ENCODE results near the gene SGF29.

DNA sequence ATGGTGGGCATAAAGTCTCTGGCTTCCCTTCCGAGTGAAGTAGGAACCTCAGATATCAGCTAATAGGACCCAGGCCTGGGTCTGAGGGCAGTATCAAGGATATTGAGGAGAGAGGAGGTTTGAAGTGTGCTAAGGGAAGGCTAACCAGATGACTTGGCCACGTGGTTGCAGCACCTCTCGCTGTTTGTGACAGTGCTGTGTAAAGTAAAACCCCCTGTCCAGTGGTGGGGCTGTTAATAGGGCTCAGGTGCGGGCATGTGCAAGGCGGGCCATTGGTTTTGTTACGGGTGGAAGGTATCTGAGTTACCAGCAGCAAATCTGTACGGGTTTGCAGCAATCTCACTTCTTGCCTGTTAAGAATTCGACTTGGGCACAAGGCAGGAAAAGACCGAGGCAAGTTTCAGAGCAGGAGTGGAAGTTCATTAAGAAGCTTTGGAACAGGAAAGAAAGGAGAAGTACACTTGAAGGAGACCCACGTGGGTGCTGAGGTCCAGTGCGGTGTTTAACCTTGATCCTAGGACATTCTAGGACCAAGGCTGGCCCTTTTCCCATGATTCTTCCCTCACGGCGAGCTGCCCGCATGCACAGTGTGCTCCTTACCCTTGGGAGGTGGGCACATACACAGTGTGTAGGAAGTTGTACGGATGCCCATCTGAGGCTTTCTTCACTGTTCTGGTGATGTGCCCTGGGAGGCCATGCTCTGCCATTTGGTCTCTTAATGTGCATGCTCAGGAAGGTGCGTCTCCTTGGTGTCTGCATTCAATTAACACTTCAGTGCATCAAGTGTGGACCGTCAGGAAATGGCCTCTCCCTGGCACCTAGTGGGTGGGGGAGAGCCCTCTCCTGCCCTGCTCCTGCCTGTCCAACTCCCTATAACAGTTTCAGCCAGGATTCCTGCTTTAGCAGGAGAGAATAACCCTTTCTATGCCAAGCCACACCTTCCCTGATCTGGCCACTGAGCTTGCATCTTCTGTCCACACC lies 20.3 kb downstream of the SGF29 start:
- TF ChIP-seq, protein P1, sequence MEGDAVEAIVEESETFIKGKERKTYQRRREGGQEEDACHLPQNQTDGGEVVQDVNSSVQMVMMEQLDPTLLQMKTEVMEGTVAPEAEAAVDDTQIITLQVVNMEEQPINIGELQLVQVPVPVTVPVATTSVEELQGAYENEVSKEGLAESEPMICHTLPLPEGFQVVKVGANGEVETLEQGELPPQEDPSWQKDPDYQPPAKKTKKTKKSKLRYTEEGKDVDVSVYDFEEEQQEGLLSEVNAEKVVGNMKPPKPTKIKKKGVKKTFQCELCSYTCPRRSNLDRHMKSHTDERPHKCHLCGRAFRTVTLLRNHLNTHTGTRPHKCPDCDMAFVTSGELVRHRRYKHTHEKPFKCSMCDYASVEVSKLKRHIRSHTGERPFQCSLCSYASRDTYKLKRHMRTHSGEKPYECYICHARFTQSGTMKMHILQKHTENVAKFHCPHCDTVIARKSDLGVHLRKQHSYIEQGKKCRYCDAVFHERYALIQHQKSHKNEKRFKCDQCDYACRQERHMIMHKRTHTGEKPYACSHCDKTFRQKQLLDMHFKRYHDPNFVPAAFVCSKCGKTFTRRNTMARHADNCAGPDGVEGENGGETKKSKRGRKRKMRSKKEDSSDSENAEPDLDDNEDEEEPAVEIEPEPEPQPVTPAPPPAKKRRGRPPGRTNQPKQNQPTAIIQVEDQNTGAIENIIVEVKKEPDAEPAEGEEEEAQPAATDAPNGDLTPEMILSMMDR (IDR thresholded peaks at IDR 0.05), result no peak
- TF ChIP-seq EZH2 (IDR thresholded peaks at IDR 0.05) (no peak), EZH2phosphoT487 (IDR thresholded peaks at IDR 0.05) (no peak)

Data from neural progenitor cell (in vitro differentiated cells).